SK-N-SH (cell line): ENCODE measurements around the gene MYO5C. TPM values are rescaled to one million over a fixed set of nuclear protein-coding genes. Genes with fewer than 3 reads are reported as not detected.

ENCODE experiments used
- CTCF ChIA-PET: fragments of 300-600, 350-600 bp; formaldehyde crosslinking; extraction: SDS; loops from one replicate; lab custom pipeline; 2021; lab: Yijun Ruan, JAX
- POLR2A ChIA-PET: fragments of 350-600 bp; sonication (Branson Sonifier 250); formaldehyde crosslinking; extraction: SDS; loops from one replicate; lab custom pipeline; 2020; ENCODE audit warnings: antibody characterized with exemption, inconsistent platforms; lab: Yijun Ruan, JAX
- DNase-seq: peaks from one replicate; pipeline ENCODE4 v3.0.0; 2012
- H2AFZ ChIP-seq: fragments of 200-600 bp; sonication (generic); 2 replicates; pipeline ENCODE4 v1.8.1; 2016; ENCODE audit warnings: antibody characterized with exemption, mild to moderate bottlenecking, low read depth
- H3F3A ChIP-seq: fragments of 200-600 bp; sonication (generic); replicated peaks from 2 replicates; pipeline ENCODE3; 2016; ENCODE audit warnings: antibody characterized with exemption, mild to moderate bottlenecking; ENCODE audit not compliant: insufficient read depth
- H3K27ac ChIP-seq, 2 experiments: fragments of 200-500 bp in 1 of 2; fragments of 200-600 bp in 1 of 2; sonication (Bioruptor generic) in 1 of 2; sonication (generic), shearing (Covaris generic) in 1 of 2; 2 replicates each; pipeline versions ENCODE4 v1.5.1 to v1.6.1; 2014 to 2016; ENCODE audit warnings: low read depth in 2 of 2, inconsistent platforms in 1 of 2, low read length in 1 of 2, mild to moderate bottlenecking in 1 of 2, mixed read lengths in 1 of 2
- H3K27me3 ChIP-seq: fragments of 200-600 bp; sonication (generic), shearing (Covaris generic); 2 replicates; pipeline ENCODE4 v1.6.1; 2016; ENCODE audit warnings: mixed run types; ENCODE audit not compliant: insufficient read depth
- H3K36me3 ChIP-seq, 2 experiments: fragments of 200-500 bp in 1 of 2; fragments of 200-600 bp in 1 of 2; sonication (Bioruptor generic) in 1 of 2; sonication (generic) in 1 of 2; replicated peaks in 1 of 2; 2 replicates each; pipeline versions ENCODE3 to v1.5.1; 2014 to 2016; ENCODE audit warnings: low read length in 1 of 2, mild to moderate bottlenecking in 1 of 2; ENCODE audit not compliant: insufficient read depth in 2 of 2, control insufficient read depth in 1 of 2
- H3K4me1 ChIP-seq, 2 experiments: fragments of 200-500 bp in 1 of 2; fragments of 200-600 bp in 1 of 2; sonication (Bioruptor generic) in 1 of 2; sonication (generic), shearing (Covaris generic) in 1 of 2; 2 replicates each; pipeline versions ENCODE4 v1.5.1 to v1.6.1; 2014 to 2016; ENCODE audit warnings: low read depth in 1 of 2, low read length in 1 of 2, mixed run types in 1 of 2; ENCODE audit not compliant: insufficient read depth in 2 of 2, control insufficient read depth in 1 of 2
- H3K4me2 ChIP-seq: fragments of 200-600 bp; sonication (generic), shearing (Covaris generic); 2 replicates; pipeline ENCODE4 v1.6.1; 2017; ENCODE audit warnings: mixed run types
- H3K4me3 ChIP-seq, 2 experiments: fragments of 200-500 bp in 1 of 2; fragments of 200-600 bp in 1 of 2; sonication (Bioruptor generic) in 1 of 2; sonication (generic), shearing (Covaris generic) in 1 of 2; 2 replicates each; pipeline versions ENCODE4 v1.5.1 to v1.8.1; 2014 to 2016; ENCODE audit warnings: low read depth in 2 of 2, inconsistent platforms in 1 of 2, low read length in 1 of 2, mild to moderate bottlenecking in 1 of 2, mixed read lengths in 1 of 2, moderate library complexity in 1 of 2
- H3K79me2 ChIP-seq: fragments of 200-600 bp; sonication (generic); 2 replicates; pipeline ENCODE4 v1.8.1; 2017; ENCODE audit warnings: mild to moderate bottlenecking; ENCODE audit not compliant: insufficient read depth
- H3K9ac ChIP-seq: fragments of 200-600 bp; sonication (generic); 2 replicates; pipeline ENCODE4 v1.6.1; 2017; ENCODE audit warnings: mixed run types
- H3K9me2 ChIP-seq: fragments of 200-600 bp; sonication (generic); 2 replicates; pipeline ENCODE4 v1.6.1; 2017; ENCODE audit warnings: mixed run types
- H3K9me3 ChIP-seq: fragments of 200-600 bp; sonication (generic); 2 replicates; pipeline ENCODE4 v1.6.1; 2017; ENCODE audit warnings: mixed run types, mild to moderate bottlenecking, moderate library complexity
- H4K20me1 ChIP-seq: fragments of 200-600 bp; sonication (generic); 2 replicates; pipeline ENCODE4 v1.6.1; 2017; ENCODE audit warnings: mild to moderate bottlenecking, mixed run types; ENCODE audit not compliant: insufficient read depth
- CHD2 ChIP-seq: fragments of 150-350 bp; IDR thresholded peaks from 2 replicates; pipeline ENCODE4 v1.6.1; 2018; ENCODE audit warnings: low read length; ENCODE audit not compliant: partially characterized antibody
- CTCF ChIP-seq: fragments of 200-600 bp; sonication (generic); IDR thresholded peaks from 2 replicates; pipeline ENCODE4 v1.6.1; 2017; ENCODE audit warnings: antibody characterized with exemption, mild to moderate bottlenecking, moderate library complexity
- EZH2phosphoT487 ChIP-seq: fragments of 200-600 bp; sonication (generic); IDR thresholded peaks from 2 replicates; pipeline ENCODE4 v1.6.1; 2017; ENCODE audit warnings: low read depth, mixed run types, mild to moderate bottlenecking, antibody characterized with exemption, moderate library complexity, borderline replicate concordance
- FOSL2 ChIP-seq: IDR thresholded peaks from 2 replicates; pipeline ENCODE4 v1.4.0; 2012; ENCODE audit warnings: low read depth, mild to moderate bottlenecking, moderate library complexity, borderline replicate concordance
- FOXJ3 ChIP-seq: sonication (generic); formaldehyde crosslinking; IDR thresholded peaks from 2 replicates; pipeline ENCODE4 v1.5.1; 2020; ENCODE audit warnings: mild to moderate bottlenecking, missing genetic modification reagents
- JUND ChIP-seq: IDR thresholded peaks from 2 replicates; pipeline ENCODE4 v1.4.0; 2012
- MEF2A ChIP-seq: IDR thresholded peaks from 2 replicates; pipeline ENCODE4 v1.4.0; 2012; ENCODE audit warnings: low read depth, borderline replicate concordance
- NFIC ChIP-seq: IDR thresholded peaks from 2 replicates; pipeline ENCODE4 v1.4.0; 2012; ENCODE audit warnings: borderline replicate concordance
- POLR2AphosphoS5 ChIP-seq: IDR thresholded peaks from 2 replicates; pipeline ENCODE4 v1.6.1; 2012; ENCODE audit warnings: low read depth, low read length
- RXRA ChIP-seq: IDR thresholded peaks from 2 replicates; pipeline ENCODE4 v1.4.0; 2012; ENCODE audit warnings: low read depth, mild to moderate bottlenecking, borderline replicate concordance
- SIN3A ChIP-seq: IDR thresholded peaks from 2 replicates; pipeline ENCODE4 v1.6.1; 2012; ENCODE audit warnings: low read depth, mild to moderate bottlenecking, low read length, moderate library complexity, borderline replicate concordance
- SMC3 ChIP-seq: IDR thresholded peaks from 2 replicates; pipeline ENCODE4 v1.6.1; 2012; ENCODE audit warnings: low read depth, low read length, improper control_type of control experiment
- TAF1 ChIP-seq: IDR thresholded peaks from 2 replicates; pipeline ENCODE4 v1.6.1; 2012; ENCODE audit warnings: low read depth, mild to moderate bottlenecking, low read length, moderate library complexity, borderline replicate concordance
- TEAD4 ChIP-seq: IDR thresholded peaks from 2 replicates; pipeline ENCODE4 v1.4.0; 2012; ENCODE audit warnings: mild to moderate bottlenecking, borderline replicate concordance; ENCODE audit not compliant: insufficient read depth
- YY1 ChIP-seq: IDR thresholded peaks from 2 replicates; pipeline ENCODE4 v1.4.0; 2012; ENCODE audit warnings: low read depth, mild to moderate bottlenecking
- WGBS: methylation state at CpG from one replicate; pipeline ENCODE4 v1.1.6; 2017; ENCODE audit warnings: low lambda C conversion rate; 5-methylcytosine and 5-hydroxymethylcytosine counted together
- polyA plus RNA-seq, 3 experiments: library from polyadenylated mRNA; depleted of rRNA; stranded (reverse); fragments of >200 nt; gene quantifications; 2 replicates each; pipeline ENCODE4 v1.2.3, GENCODE V29; 2012
- TF ChIP-seq, protein P1 (sequence below): IDR thresholded peaks from 2 replicates; pipeline ENCODE4 v1.4.0; 2012; ENCODE audit warnings: low read depth, borderline replicate concordance
- TF ChIP-seq, protein P2 (sequence below): fragments of 150-350 bp; IDR thresholded peaks from 2 replicates; pipeline ENCODE4 v1.6.1; 2017; ENCODE audit warnings: antibody characterized with exemption, low read length, low read depth, borderline replicate concordance
- TF ChIP-seq, protein P3 (sequence below): fragments of 150-350 bp; IDR thresholded peaks from 2 replicates; pipeline ENCODE4 v1.6.1; 2016; ENCODE audit warnings: mild to moderate bottlenecking, low read depth, low read length

MYO5C gene
- polyA plus RNA-seq, 1 of the 3 experiments (the other 2 are of a cell fraction) = 0.99 TPM

DNA sequence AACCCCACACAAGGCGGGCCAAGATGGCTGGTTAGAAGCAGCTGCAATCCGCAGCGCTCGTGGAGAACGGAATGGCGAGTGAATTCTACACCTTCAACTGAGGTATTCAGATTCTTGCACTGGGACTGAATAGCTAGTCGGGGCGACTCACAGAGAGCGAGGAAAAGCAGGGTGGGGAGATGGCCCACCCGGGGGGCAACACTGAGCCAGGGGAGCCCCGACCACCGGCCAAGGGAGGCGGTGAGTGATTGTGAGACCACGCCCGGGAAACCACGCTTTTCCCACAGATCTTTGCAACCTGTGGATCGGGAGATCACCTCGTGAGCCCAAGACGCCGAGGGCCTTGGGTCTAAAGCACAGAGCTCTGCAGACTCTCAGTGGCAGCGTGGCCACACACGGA lies 132.7 kb downstream of the MYO5C start (continued):
- TF ChIP-seq FOSL2 = no peak
- no peak for TF ChIP-seq MEF2A

DNA sequence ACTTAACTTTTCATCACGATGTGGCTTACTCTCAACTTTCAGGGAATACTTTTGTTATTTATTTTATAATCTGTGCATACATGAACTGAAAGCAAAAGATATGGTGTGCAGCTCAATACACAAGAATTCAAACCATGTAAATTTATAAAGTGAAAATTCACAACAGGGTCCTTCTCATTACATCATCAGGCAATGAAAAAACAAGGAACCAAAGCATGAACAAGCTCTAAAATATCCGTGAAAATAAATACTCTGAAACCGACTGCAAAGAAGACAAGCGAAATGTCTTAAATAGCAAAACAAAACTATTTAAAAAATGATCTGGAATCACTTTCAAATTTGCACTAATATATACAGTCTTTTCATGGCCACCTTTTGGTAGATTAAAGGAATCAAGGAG lies 133.3 kb downstream of the MYO5C start:
- TF ChIP-seq, protein P1, sequence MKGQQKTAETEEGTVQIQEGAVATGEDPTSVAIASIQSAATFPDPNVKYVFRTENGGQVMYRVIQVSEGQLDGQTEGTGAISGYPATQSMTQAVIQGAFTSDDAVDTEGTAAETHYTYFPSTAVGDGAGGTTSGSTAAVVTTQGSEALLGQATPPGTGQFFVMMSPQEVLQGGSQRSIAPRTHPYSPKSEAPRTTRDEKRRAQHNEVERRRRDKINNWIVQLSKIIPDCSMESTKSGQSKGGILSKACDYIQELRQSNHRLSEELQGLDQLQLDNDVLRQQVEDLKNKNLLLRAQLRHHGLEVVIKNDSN = no peak
- TF ChIP-seq, protein P2, sequence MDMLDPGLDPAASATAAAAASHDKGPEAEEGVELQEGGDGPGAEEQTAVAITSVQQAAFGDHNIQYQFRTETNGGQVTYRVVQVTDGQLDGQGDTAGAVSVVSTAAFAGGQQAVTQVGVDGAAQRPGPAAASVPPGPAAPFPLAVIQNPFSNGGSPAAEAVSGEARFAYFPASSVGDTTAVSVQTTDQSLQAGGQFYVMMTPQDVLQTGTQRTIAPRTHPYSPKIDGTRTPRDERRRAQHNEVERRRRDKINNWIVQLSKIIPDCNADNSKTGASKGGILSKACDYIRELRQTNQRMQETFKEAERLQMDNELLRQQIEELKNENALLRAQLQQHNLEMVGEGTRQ = no peak
- TF ChIP-seq SIN3A = no peak
- TF ChIP-seq FOXJ3 (CRISPR knock-in tag) = no peak
- TF ChIP-seq POLR2AphosphoS5 = no peak
- TF ChIP-seq JUND = no peak
- TF ChIP-seq CHD2 = no peak
- no peak for TF ChIP-seq FOSL2
- TF ChIP-seq NFIC = no peak
- no peak for TF ChIP-seq SMC3
- TF ChIP-seq CTCF = no peak
- no peak for TF ChIP-seq EZH2phosphoT487
- no peak for TF ChIP-seq RXRA
- TF ChIP-seq TAF1 = no peak
- no peak for TF ChIP-seq MEF2A
- TF ChIP-seq, protein P3, sequence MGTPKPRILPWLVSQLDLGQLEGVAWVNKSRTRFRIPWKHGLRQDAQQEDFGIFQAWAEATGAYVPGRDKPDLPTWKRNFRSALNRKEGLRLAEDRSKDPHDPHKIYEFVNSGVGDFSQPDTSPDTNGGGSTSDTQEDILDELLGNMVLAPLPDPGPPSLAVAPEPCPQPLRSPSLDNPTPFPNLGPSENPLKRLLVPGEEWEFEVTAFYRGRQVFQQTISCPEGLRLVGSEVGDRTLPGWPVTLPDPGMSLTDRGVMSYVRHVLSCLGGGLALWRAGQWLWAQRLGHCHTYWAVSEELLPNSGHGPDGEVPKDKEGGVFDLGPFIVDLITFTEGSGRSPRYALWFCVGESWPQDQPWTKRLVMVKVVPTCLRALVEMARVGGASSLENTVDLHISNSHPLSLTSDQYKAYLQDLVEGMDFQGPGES = no peak
- TF ChIP-seq TEAD4 = no peak
- TF ChIP-seq YY1 = no peak
- CTCF ChIA-PET = interaction anchor here (1.2 to 3.1 kb wide), 5 partner anchors 10 to 66 kb away, joined by 3 to 15 read pairs (median 4); no protein-coding TSS in a partner anchor
- Histone ChIP-seq H3K9me2 (no peaks in the 10 kb centered on the region), H3K36me3 (peaks cover 0 to 22% of the 10 kb centered on the region in 2 experiments), H3K4me3 (no peak overlapping the region), H3K4me2 (no peak overlapping the region), H3K9me3 (no peaks in the 10 kb centered on the region), H4K20me1 (no peaks in the 10 kb centered on the region), H3K79me2 (peaks cover 43% of the 10 kb centered on the region), H3F3A (no peaks in the 10 kb centered on the region), H3K27ac (no peak overlapping the region), H3K9ac (no peak overlapping the region), H3K4me1 (no peaks in the 10 kb centered on the region), H2AFZ (no peak overlapping the region), H3K27me3 (no peaks in the 10 kb centered on the region)
- WGBS = 86% methylated on average over 4 of the region's 4 CpGs
- POLR2A ChIA-PET = no interaction called here
- no peak for DNase-seq
